ENCODE results near the gene ZFHX3. TPM values are rescaled to one million over a fixed set of nuclear protein-coding genes. Genes with fewer than 3 reads are reported as not detected.

Gene ZFHX3
- total and polyA plus RNA-seq, 4 donors = 2.6 to 32.7 (median 14.7) TPM

GRCh38 chr16:72944757-72945485 is 103.0 kb downstream of the ZFHX3 start:
- peak in 2 of 3 donors; percentile 36 to 54 for DNase-seq
- WGBS, 2 donors = 77 to 83% methylated on average over 7 of the region's 7 CpGs
- Histone ChIP-seq H3K4me3 (no peak overlapping the region), H3K9me3 (ENCODE audit: control insufficient read depth in 4 of 4, insufficient read depth in 3 of 4, low read length in 3 of 4) (no peaks in the 10 kb centered on the region), H3K36me3 (ENCODE audit: control insufficient read depth in 4 of 4, insufficient read depth in 4 of 4, low read length in 4 of 4) (peaks cover 0 to 7% (median 6%) of the 10 kb centered on the region in 4 donors), H3K4me1 (ENCODE audit: control insufficient read depth in 5 of 5, insufficient read depth in 5 of 5, low read length in 5 of 5) (peaks cover 10 to 35% (median 13%) of the 10 kb centered on the region in 5 donors), H3K9ac (ENCODE audit: insufficient read depth in 1 of 2, low read length in 2 of 2) (no peak overlapping the region), H3K27me3 (ENCODE audit: control insufficient read depth in 3 of 3, insufficient read depth in 3 of 3, low read length in 2 of 3) (no peaks in the 10 kb centered on the region), H3K27ac (ENCODE audit: low read depth in 1 of 2, low read length in 1 of 2) (peak overlapping the region in 1 of 2 donors; percentile 41)
- no peak for TF ChIP-seq CTCF (IDR thresholded peaks at IDR 0.05; ENCODE audit: control extremely low read depth, extremely low read depth)
- no peak for ATAC-seq (ENCODE audit: insufficient read depth, low FRiP score)

DNA sequence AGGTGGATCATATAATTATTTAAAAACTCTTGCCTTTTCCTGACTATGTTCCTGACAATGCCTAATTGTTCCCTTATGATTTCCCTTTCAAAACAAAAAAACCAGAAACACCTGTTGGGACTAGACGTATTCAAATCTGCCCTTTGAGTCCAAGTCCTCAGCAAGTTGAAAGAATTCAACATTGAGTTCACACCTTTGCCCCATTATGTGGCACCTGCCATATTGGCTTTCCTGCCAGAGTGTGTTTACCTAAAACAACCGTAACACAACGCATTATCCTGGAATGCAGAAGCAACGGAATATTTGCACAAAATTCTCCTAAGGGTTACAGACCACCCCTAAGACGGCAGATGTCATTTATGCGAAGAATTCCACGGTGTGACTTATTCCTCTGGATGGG is 105.9 kb downstream of the ZFHX3 start:
- ATAC-seq (ENCODE audit: insufficient read depth, low FRiP score) (no peak), DNase-seq (no peak)
- Histone ChIP-seq H3K27ac (ENCODE audit: low read depth in 1 of 2, low read length in 1 of 2) (no peak overlapping the region), H3K4me1 (ENCODE audit: control insufficient read depth in 5 of 5, insufficient read depth in 5 of 5, low read length in 5 of 5) (peaks cover 17 to 45% (median 23%) of the 10 kb centered on the region in 5 donors), H3K9ac (ENCODE audit: insufficient read depth in 1 of 2, low read length in 2 of 2) (no peak overlapping the region), H3K27me3 (ENCODE audit: control insufficient read depth in 3 of 3, insufficient read depth in 3 of 3, low read length in 2 of 3) (no peaks in the 10 kb centered on the region), H3K4me3 (no peak overlapping the region), H3K9me3 (ENCODE audit: control insufficient read depth in 4 of 4, insufficient read depth in 3 of 4, low read length in 3 of 4) (no peaks in the 10 kb centered on the region), H3K36me3 (ENCODE audit: control insufficient read depth in 4 of 4, insufficient read depth in 4 of 4, low read length in 4 of 4) (peaks cover 0 to 4% (median 0%) of the 10 kb centered on the region in 4 donors)
- TF ChIP-seq CTCF (IDR thresholded peaks at IDR 0.05; ENCODE audit: control extremely low read depth, extremely low read depth) = no peak
- WGBS, 2 donors = 88% methylated on average over 7 of the region's 7 CpGs

DNA sequence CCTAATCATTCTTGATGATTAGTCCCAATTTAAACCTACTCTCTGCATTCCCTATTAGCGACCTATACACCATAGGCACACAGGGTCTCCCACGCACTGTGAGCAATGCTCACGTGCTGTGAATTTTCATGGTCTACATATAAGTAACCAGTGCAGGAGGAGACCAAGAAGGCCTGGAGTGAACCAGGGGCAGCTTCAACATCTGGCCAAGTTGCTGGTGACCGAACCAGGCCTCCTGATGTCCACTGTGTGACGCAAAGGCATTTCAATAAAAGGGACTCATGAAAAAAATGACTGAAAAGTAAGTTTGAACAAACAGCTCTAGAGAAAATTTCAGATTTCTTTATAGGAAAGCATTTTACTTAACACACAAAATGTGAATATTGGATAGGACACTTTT is 107.0 kb downstream of the ZFHX3 start:
- Histone ChIP-seq H3K9me3 (ENCODE audit: control insufficient read depth in 4 of 4, insufficient read depth in 3 of 4, low read length in 3 of 4) (no peaks in the 10 kb centered on the region), H3K27me3 (ENCODE audit: control insufficient read depth in 3 of 3, insufficient read depth in 3 of 3, low read length in 2 of 3) (no peaks in the 10 kb centered on the region), H3K27ac (ENCODE audit: low read depth in 1 of 2, low read length in 1 of 2) (no peak overlapping the region), H3K4me1 (ENCODE audit: control insufficient read depth in 5 of 5, insufficient read depth in 5 of 5, low read length in 5 of 5) (peaks cover 6 to 43% (median 23%) of the 10 kb centered on the region in 5 donors), H3K36me3 (ENCODE audit: control insufficient read depth in 4 of 4, insufficient read depth in 4 of 4, low read length in 4 of 4) (peaks cover 0 to 4% (median 0%) of the 10 kb centered on the region in 4 donors), H3K9ac (ENCODE audit: insufficient read depth in 1 of 2, low read length in 2 of 2) (no peak overlapping the region), H3K4me3 (no peak overlapping the region)
- DNase-seq (no peak), ATAC-seq (ENCODE audit: insufficient read depth, low FRiP score) (no peak)
- TF ChIP-seq CTCF (IDR thresholded peaks at IDR 0.05; ENCODE audit: control extremely low read depth, extremely low read depth) = no peak
- 93 to 97% methylated on average over 5 of the region's 5 CpGs for WGBS, 2 donors
